HG03280 (cell line): Measurements from ENCODE around the gene SH3RF3.
"Not testable (repeated sequence)": the region's sequence is repeated elsewhere in the genome, so short reads cannot be mapped to it uniquely, and the experiment has no call there.

Source experiments
- ATAC-seq: cut with Tn5 transposase; IDR thresholded peaks from one replicate; pipeline ENCODE4 v1.9.1; 2021; ENCODE audit warnings: mild to moderate bottlenecking, moderate library complexity; ENCODE audit not compliant: unreplicated experiment

Gene SH3RF3

DNA sequence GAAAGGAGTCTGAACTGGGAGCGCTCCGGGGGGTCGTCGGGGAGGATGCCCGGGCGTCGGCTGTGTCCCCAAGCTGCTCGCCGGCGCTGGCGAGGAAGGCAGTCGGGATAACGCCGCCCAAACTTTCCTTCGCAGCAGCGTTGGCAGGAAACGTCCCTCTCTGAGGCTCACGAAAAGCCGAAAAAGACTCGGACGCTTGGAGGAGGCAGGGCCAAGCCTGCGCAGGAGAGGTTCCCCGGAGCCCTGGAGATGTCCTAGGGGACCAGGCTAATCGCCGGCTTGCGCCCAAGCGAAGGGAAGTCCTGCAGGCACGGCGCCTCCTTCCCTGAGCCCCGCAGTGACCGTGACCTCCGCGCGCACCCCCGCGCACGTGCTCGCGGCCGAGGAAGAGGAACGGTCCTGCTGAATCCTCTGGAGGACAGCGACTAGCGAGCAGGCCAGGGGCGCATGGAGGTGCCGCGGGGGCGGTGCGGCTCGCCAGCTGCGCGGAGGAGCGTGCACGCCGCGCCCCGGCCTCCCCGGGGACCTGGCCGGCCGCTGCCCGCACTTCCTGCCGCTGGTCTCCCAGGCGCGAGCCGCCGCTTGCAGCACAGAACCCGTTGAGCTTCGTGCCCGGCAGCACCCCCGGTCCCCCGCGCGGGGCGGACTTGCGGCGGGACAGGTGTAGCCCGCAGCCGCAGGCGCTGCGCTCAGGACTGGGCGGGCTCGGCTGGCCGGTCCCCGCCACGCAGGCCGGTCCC is at the start of gene SH3RF3:
SH3RF3 (plus strand) TSS at position 590 of the 740 bp plus-strand sequence.
- no peak for ATAC-seq

DNA sequence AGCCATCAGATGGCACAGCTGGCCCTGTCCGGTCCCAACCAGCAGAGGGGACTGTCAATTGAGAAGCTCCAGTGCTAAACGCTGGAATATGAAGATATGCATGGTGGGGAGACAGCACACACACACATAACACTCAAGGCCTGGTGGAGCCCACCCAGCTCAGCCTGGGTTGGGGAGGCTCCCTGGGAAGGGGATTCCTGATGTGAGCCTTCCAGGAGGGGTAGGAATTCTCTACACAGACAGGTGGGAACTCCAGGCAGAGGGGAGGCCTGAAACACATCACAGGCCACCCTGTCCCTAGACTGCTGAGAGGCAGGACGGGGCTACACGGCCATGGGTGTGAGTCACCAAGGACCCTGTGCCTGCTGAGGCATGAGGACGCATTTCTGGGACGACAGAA is 49.4 kb upstream of the SH3RF3 start:
- ATAC-seq = no peak

DNA sequence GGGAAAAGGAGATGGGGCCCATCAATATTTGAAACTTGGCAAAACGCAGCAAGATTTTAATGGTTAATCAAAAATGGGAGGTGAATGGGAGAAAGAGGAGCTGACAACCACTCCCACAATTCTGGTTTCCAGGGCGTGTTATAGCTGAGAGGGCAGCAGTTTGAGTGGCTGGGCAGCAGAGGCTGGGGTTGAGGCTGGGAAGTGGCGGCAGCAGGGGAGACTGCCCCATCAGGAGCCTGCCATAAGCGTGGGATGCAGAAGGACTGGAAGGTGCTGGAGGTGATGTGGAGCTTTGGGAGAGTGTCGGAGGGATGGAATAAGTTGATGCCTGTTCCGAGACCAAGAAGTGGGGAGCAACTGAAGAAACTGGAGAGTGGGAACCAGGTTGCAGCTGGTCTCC is 48.9 kb upstream of the SH3RF3 start:
- no peak for ATAC-seq

DNA sequence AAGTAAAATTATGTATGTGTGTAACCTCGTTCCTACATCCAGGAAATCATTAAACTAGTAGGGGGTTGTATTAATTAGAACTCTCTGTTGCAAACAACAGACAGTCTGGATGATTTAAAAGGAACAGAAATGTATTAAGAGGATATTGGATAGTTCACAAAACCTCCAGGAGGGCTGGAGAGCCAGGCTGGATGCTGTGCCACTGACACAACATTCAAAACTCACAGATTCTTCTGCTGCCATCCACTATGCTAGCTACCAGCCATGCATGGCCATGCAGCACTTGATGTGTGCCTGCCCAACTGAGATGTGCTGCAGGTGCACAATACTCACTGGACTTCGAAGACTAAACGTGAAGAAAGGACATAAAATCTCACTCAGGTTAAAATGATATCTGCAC is 48.2 kb upstream of the SH3RF3 start:
- no peak for ATAC-seq

DNA sequence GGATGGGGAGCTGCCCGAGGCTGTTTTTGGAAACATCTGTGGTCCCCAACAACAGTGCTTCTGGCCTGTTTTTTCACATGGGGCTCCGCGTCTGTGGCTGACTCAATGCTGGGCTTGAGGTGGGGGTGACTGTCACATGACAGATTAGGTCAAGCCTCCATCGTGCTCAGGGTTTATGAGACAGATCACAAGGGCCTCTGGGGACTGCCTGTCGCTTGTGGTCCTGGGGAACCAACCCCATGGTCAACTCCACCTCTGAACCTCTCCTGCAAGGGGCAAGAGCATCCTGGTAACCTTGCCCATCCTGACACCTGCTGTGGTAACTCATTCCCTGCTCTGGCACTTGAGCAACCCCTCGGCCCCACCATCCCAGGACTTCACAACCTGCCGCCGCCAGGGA is 47.6 kb upstream of the SH3RF3 start:
- ATAC-seq = no peak

DNA sequence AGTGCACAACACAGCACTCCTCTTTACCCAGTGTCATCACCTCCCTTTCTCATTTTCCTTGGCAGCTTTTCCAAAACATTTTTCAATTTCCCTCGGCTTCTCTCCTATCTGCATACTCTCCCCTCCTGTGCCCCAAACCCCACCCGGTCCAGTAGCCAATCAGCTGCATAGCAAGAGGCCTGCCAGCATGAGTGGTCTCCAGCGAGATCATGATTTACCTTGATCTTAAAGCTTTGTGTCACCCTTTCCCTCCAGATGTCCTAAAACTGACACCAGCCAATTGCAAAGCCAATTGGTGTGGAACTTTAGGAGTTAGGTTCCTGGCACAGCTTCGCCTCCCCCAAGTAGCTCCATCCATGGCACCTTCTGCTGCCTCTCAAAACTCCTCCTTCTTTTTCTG is 45.2 kb upstream of the SH3RF3 start:
- no peak for ATAC-seq

DNA sequence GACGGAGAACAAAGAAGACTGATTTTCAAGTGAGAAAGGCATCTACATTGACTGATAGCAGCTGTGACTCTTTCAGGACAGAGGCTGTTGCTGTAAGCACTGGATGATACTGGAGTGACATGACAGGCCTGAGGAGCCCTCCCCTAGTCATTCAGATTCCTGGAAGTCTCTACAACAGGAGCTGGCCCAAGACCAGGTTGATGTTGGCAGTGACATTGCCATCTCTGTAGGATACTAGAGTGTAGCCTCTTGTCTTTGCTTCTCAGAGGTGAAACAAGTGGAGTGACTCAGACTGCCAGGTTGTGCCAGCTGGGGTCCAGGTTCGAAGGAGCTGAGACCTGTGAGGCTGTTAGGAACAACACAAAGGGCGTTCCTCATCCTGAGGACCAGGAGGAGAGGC is 44.7 kb upstream of the SH3RF3 start:
- no peak for ATAC-seq

DNA sequence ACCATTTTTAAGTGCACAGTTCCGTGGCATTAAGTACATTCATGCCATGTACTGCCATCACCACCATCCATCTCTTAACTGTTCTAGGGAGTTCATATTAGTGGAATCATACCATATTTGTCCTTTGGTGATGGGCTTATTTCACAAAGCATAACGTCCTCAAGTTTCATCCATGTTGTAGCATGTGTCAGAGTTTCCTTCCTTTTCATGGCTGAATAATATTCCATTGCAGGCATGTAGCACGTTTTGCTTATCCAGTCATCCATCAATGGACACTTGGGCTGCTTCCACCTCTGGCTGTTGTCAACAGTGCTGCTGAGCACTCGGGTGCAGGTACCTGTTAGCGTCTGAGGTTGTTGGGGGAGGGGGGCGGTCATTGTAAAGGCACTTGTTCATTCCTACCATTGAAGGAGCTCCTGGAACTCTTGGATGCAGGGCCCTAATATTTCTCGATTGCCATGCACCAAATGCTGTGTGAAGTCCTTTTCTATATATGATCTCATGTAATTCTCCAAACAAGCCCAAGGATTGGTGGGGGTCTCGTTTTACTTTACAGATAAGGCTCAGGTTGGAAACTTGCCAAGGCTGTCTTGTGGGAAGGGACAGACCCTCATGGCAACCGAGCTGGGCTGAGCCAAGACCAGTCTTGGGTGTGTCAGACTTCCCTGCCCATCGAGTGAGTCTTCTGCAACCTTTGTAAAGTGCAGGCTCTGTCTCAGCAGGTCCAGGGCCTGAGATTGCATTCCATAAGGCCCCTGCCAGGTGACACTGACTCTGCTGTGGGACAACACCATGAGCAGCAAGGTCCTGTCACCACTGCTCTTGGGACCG is 42.9 kb upstream of the SH3RF3 start:
- ATAC-seq = no peak

DNA sequence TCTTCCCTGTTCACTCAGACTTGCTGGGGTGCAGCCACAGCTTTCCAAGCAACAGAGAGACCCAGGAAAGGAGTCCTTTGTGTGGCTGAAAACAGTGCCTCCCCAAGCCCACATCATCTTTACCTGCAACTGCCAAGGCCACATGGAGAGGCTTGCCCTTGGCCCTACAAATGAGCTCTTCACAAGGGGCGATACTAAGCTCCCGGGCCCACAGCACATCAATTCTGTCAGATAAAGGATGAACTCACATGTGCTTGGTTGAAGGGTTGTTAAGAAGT is 42.3 kb upstream of the SH3RF3 start:
- no peak for ATAC-seq

DNA sequence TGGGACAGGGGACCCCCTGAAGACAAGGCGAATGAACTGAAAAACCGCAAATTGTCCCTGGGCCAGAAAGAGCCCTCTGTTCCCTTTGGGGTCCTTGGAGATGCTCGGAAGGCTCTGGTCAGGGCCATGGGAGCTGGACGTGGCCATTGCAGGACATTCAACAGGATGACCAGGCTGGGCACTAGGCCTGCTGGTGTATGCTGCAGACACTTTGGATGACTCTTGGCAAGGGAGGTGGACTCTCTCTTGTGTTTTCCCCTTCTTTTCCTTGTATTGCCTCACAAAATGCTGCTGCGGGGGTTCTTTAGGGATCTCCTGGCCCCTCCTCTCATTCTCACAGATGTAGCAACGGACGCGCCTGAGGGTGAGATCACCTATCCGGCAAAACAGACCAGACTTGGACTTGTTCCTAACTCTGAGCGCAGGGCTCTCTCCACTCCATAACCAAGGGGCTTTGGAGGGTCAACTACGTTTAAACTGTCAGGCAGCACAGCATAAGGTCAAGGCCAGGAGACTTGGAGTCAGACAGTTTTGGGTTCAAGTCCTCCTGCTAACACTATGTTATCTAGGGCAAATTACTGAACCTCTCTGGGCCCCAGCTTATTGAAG is 41.8 kb upstream of the SH3RF3 start:
- no peak for ATAC-seq

DNA sequence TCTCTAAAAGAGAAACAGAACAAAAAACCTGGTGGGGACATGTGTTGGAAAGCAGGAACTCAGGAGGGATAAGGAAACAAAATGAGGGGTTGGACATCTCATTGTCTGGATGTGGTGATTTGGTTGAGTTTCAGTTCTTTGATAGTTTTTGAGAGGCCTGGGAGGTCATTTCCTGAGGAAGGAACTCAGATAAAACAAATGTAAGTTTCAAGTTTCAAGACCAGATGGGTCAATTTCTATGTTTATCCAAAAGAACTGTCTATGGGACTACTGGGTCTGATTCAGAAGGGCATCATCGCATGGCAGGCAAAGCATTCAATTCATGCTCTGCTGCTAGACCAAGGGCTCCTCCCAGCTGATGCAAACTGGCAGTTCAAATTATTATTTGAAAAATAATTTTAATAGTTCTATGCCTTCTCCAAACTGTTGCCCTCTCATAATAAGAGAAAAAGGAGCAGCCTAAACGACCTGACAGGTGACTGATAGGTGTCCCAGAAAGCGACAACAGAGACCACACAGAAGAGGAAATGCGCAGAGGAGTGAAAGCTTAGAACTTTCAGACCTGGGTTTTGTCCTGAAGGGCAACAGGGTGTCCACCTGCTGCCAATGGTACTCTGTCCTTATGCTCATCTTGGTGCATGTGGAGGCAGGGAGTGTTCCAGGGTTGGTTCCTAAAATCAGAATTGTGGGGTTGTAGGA is 39.3 kb upstream of the SH3RF3 start:
- ATAC-seq = no peak

DNA sequence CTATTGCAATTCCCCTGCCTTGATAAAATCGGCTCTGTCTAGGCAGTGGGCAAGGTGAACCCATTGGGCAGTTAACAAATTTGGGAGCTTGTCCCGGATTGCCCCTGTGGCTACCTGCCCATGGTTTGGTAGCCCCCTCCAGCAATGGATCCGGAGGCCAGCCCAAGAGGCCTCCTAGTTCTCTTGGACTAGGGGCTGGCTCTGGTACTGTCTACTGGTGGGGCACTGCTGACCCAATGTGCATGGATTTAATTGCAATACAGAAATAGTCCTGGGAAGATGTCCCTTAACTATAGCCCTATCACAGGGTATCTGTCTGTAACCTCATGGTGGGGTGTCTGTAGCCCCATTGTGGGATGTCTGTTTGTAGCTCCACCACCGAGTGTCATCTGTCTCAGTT is 37.5 kb upstream of the SH3RF3 start:
- no peak for ATAC-seq

DNA sequence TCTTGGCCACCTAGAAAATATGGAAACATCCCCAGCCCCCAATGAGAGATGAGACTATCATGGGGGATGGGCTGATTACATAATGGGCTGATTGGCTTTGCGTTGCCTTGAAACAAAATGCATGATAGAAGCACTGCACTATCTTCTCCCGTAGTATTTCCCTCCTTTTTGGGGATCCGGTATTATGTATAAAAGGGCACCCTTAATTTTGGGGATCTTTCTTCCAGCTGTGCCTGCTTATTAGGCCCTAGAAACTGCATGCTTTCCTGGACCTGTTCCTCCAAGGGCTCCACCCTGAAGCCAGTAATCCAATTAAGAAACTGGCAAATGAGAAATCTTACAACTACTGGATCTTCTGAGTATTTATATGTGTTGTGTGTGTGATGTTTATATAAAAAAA is 34.9 kb upstream of the SH3RF3 start:
- no peak for ATAC-seq

DNA sequence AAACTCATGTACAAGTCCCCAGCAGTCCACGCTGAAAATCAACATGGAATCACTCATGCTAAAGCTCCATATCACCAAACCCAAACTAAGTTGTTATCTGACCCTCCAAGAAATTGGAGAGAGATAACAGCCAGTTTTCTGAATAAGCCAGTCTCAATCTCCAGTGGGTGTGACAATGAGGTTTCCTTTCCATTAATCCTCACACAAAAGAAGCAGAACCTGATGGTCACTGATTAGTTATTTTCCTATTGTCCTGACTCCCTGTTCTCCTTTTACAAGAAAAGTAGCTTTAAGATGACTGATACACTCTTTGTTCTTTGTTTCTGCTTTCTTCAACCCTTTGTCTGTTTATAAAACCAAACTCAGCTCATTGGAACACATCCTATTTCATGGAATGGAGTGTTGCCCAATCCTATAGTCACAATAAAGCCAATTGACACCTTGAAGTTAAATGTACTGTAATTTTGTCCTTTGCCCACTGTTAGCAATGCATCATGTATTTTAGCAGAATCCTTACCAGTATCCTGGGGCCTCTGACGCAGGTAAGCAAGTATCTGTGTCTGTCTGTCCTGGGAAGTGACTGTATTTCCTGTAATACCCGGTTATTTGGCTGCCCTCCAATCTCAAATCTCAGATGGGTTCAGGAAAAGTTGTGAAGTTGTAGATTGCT is 30.6 kb upstream of the SH3RF3 start:
- no peak for ATAC-seq

DNA sequence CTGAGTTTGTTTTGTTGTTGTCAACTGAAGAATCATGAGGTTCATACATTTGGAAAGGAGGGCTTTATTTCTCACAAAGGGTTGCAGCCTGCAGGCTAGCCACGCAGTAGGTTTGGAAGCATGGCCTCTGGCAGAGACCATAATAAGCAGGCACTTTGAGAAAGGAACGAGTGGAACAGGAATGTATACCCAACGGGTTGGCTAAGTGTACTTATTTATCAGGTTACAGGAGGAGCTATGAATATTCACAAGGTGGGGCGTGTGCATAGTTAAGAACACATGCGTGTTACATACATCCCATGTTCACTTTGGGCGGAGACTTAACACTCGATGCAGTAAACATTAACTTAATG is 30.1 kb upstream of the SH3RF3 start:
- ATAC-seq = no peak

DNA sequence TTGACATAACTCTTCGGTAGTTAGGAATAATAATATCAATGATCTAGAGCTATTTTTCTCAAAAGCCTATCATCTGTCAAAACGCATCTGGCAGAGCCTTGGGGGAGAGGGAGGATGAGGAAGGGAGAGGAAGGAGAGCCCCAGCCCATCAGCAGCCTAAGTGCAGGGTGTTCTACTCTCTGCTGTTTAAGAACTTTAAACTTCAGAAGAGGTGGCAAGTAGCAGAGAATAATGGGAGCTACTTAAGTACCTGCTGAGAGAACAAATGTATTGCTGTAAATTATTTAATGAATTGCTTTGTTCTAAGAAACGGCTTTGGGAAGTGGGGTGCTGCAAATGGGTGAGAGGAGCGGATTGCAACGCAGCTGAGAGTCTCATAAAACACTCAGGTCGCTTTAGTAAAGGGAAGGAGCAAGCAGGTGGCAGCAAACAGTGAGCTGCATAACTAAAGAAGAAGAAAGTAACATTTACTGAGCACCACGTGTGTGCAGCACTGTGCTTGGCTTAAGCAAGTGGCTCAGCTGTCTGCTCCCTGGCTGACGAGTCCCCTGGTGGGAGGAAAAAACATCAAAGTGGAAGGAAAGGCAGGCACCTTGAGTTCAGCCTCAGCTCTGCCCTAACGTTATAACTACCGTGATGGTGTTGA is 26.3 kb upstream of the SH3RF3 start:
- ATAC-seq = no peak

DNA sequence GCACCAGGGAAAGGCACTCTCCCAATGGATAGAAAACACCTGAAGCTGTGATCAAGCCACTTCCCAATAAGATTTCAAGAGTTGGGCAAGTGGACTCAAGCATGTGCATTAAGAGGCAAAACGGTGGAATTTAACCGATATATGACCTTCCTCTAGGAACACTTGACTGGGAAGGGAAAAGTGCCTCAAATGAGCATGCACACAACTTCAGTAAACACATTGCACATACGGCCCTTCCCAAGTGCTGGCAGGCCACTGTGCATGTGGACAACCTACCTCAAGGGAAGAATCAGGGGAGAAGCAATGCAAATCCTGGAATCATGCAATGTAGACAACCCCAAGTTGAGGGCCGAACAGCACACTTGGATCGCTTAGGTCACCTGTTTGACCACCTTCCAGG is 23.9 kb upstream of the SH3RF3 start:
- ATAC-seq = no peak

DNA sequence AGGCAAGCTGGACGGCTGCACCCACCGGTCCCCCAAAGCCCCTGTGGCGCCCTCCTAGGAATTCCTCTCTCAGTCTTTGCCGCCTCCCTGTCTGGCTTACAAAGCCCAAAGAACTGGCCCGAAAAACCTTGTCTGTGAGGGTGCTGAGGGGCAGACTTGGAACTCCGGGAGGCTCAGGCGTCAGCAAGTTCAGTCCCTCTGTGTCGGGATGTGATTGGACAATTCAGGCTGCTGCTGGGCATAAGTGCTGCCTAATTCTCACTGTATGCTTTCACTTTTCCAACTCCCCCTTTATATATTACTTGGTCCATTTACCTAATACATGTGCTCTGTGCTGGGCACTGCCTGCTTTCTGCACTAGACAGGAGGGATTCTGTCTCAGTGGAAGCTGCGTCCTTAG is 20.3 kb upstream of the SH3RF3 start:
- ATAC-seq = no peak

DNA sequence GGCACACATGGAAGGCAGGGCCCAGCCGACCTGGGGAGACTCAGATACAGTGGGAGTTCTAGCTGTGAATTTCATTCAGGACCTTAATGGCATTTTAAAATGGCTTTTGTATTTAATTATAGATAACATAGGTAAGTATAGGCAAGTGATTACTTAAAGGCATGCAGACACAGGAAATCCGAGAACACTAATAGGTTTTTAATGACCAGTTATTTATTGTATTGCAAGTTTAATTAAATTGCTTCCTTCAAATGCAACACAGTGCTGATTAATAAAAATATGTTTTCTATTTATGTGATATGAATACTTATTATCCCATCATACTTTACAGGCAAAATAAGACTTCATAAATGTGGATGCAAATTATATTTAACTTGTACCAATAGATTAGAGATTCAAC is 19.7 kb upstream of the SH3RF3 start:
- no peak for ATAC-seq

DNA sequence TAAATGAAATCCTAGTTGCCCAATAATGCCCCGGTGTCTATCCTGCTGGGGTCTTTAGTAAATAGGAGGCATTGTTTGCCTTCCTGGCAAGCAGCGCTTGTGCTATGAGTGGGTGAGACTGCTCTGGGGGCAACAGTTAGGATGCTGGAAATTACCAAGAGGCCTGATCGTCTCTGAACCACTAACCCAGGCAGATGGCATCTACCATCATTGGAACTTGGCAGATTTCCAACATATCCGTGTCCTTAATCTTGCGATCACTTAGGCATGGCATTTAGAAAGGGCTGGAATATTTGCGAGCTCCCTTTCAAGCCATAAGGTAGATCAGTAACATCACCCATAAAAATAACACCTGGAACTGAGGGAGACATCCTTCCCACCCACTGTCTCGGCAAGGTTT is 18.8 kb upstream of the SH3RF3 start:
- no peak for ATAC-seq

DNA sequence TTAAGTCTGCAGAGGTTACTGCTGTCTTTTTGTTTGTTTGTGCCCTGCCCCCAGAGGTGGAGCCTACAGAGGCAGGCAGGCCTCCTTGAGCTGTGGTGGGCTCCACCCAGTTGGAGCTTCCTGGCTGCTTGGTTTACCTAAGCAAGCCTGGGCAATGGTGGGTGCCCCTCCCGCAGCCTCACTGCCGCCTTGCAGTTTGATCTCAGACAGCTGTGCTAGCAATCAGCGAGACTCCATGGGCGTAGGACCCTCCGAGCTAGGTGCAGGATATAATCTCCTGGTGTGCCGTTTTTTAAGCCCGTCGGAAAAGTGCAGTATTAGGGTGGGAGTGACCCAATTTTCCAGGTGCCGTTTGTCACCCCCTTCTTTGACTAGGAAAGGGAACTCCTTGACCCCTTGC is 11.8 kb upstream of the SH3RF3 start:
- not testable (repeated sequence) for ATAC-seq
